RWPE2 (cell line): ENCODE data around the gene C3orf20.

Experiments
- ATAC-seq: fragments of 200-7000 bp; cut with Tn5 transposase; 3 replicates; pipeline ENCODE4 v1.9.1; 2021; ENCODE audit warnings: low read depth
- DNase-seq: peaks from one replicate; pipeline ENCODE4 v3.0.0-alpha.2; 2020; ENCODE audit warnings: low spot score
- H3K27ac ChIP-seq: fragments of 450-650 bp; 2 replicates; pipeline ENCODE4 v1.5.1; 2017; ENCODE audit warnings: mild to moderate bottlenecking; ENCODE audit not compliant: poor library complexity, severe bottlenecking
- H3K27me3 ChIP-seq: fragments of 250-450 bp; sonication (Bioruptor Pico); 2 replicates; pipeline ENCODE4 v1.5.1; 2021; ENCODE audit warnings: mild to moderate bottlenecking, moderate library complexity; ENCODE audit not compliant: insufficient read depth, poor library complexity, severe bottlenecking
- H3K36me3 ChIP-seq: fragments of 250-450 bp; sonication (Bioruptor Pico); 2 replicates; pipeline ENCODE4 v1.5.1; 2020; ENCODE audit warnings: low read depth, mild to moderate bottlenecking, moderate library complexity
- H3K4me1 ChIP-seq: fragments of 250-450 bp; sonication (Bioruptor Pico); 2 replicates; pipeline ENCODE4 v1.5.1; 2021; ENCODE audit warnings: mild to moderate bottlenecking, moderate library complexity; ENCODE audit not compliant: insufficient read depth, poor library complexity, severe bottlenecking
- H3K4me3 ChIP-seq: fragments of 250-450 bp; sonication (Bioruptor Pico); 2 replicates; pipeline ENCODE4 v1.5.1; 2021; ENCODE audit warnings: mild to moderate bottlenecking, moderate library complexity; ENCODE audit not compliant: severe bottlenecking
- H3K9me3 ChIP-seq: fragments of 250-450 bp; sonication (Bioruptor Pico); 2 replicates; pipeline ENCODE4 v1.5.1; 2021; ENCODE audit warnings: mild to moderate bottlenecking, moderate library complexity; ENCODE audit not compliant: severe bottlenecking
- CTCF ChIP-seq: fragments of 450-650 bp; IDR thresholded peaks from one replicate; pipeline ENCODE4 v1.5.1; 2017; ENCODE audit warnings: mild to moderate bottlenecking, moderate library complexity; ENCODE audit not compliant: poor library complexity, severe bottlenecking

Gene C3orf20

DNA sequence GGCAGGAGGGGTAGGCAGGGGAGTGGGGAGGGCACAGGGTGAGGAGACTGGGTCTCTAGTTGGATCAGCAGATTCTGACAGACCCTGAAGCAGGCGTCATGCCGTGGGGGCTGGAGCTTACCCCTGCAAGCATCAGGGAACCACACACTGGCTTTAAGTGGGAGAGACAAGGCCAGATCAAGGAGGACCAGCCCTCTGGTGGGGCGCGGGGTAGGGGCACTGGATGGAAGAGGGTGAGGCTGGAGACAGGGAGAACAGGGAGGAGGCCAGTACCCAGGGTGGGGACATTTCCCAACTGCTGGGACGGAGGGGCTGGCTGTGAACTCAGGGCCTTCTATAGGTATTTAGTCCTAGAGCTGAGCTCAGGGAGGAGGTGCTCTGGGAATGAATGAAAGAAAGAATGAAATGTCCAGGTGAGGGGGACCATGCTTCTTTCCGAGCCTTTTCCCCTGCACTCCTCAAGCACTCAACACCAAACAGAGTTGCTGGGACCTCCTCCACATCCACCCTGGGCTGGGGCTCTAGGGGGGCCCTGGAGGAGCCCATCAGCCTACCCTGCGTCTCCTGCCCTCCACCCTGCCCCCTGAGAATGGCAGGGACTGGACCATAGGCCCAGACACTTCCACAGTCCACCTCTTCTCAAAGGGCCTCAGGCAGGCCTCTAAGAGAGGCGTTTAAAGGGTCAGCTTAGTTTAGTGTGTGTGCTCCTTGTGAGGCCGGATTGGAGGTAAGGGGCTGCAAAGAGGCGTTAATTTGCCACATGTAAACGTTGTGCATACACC lies 94.8 kb downstream of the C3orf20 start:
- Histone ChIP-seq H3K4me3 (no peak overlapping the region), H3K4me1 (no peaks in the 10 kb centered on the region), H3K9me3 (no peaks in the 10 kb centered on the region), H3K36me3 (no peaks in the 10 kb centered on the region), H3K27me3 (no peaks in the 10 kb centered on the region), H3K27ac (no peak overlapping the region)
- no peak for TF ChIP-seq CTCF
- ATAC-seq (no peak), DNase-seq (no peak)

- H3K27ac ChIP-seq = no peak overlapping the region
- ATAC-seq = no peak
- H3K27me3 ChIP-seq = no peaks in the 10 kb centered on the region
- no peak overlapping the region for H3K4me3 ChIP-seq
- no peak for DNase-seq
- no peak for TF ChIP-seq CTCF
- no peaks in the 10 kb centered on the region for H3K9me3 ChIP-seq
- H3K36me3 ChIP-seq = no peaks in the 10 kb centered on the region
- H3K4me1 ChIP-seq = no peaks in the 10 kb centered on the region
Observed at GRCh38 chr3:14770591-14770990, 95.7 kb downstream of the C3orf20 start.

- DNase-seq (no peak), ATAC-seq (no peak)
Observed at GRCh38 chr3:14771593-14772497, 96.9 kb downstream of the C3orf20 start.

DNA sequence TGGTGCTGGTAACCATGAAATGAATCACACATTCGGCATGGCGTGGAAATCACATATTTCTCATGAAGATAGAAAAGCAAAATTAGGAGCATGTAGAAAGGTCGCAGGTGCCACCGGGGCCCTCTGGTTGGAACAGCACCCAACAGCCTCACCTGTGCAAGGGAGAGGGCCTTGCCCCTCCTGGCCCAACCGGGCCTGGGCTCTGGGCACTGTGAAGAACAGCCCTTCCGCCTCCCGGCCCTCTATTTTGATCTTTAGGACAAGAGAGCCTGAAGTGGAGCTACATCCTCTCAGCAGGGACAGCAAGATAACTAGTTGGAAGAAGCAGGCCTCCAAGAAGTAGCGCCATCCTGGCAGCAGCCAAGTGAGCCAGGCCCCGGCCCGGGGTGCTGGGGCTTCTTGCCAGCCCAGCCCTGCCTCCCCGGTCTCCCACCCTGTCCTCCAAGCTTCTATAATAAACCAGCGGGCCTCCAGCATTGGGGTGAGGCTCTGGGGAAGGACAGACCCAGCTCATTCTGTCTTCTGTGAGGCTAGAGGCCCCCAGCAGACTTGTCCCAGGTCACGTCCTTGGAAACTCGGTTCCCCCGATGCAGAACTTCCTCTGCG lies 97.7 kb downstream of the C3orf20 start:
- Histone ChIP-seq H3K27me3 (no peaks in the 10 kb centered on the region), H3K27ac (no peak overlapping the region), H3K36me3 (no peaks in the 10 kb centered on the region), H3K4me3 (no peak overlapping the region), H3K9me3 (no peaks in the 10 kb centered on the region), H3K4me1 (no peaks in the 10 kb centered on the region)
- no peak for TF ChIP-seq CTCF
- no peak for ATAC-seq
- no peak for DNase-seq

More at GRCh38 chr3:14771593-14772497, 96.9 kb downstream of the C3orf20 start:
- H3K36me3 ChIP-seq = no peaks in the 10 kb centered on the region
- H3K4me1 ChIP-seq = no peaks in the 10 kb centered on the region
- no peak for TF ChIP-seq CTCF
- no peak overlapping the region for H3K4me3 ChIP-seq
- H3K27ac ChIP-seq = no peak overlapping the region
- no peaks in the 10 kb centered on the region for H3K9me3 ChIP-seq
- H3K27me3 ChIP-seq = no peaks in the 10 kb centered on the region
